Heart left ventricle (tissue), 13 donors: Measurements from ENCODE around the gene KRT81.

Experiments
- POLR2A ChIP-seq, 2 donors: fragments of 450-650 bp; IDR thresholded peaks; one replicate each; pipeline ENCODE4 v1.6.1; 2017; ENCODE audit warnings: antibody characterized with exemption in 2 of 2, mild to moderate bottlenecking in 2 of 2, moderate library complexity in 2 of 2
- TF ChIP-seq, protein P1 (sequence below), 12 donors: fragments of 200-600 bp; sonication (generic) in 4 of 12; IDR thresholded peaks; one replicate each; pipeline versions ENCODE4 v1.5.0 to v1.8.0; 2018 to 2022; ENCODE audit warnings: antibody characterized with exemption in 12 of 12, mild to moderate bottlenecking in 5 of 12
- donor health status: ischemic (EF 13 %, LVEDD 7.1; RV severe dilation, severe dysfunction).
- donor health status: DM: no; HTN: yes; CAD: no.
- donor health status: DM: no; HTN: no; CAD: no.
- donor health status: ischemic (EF 25% LVEDD 6.9; RV normal size, moderate dysfunction).
- donor health status: ischemic (EF 25% LVEDD 5.7; RV mildly dilated, moderate dysfunction).
- donor health status: ischemic (EF 35%, LVEDD 5.7; RV mildly dilated, moderate dysfunction).
- donor health status: nonischemic (EF 11% LVEDD 7.7; RV severe dilation, severe dysfunction).
- donor health status: DM: yes; HTN: yes; CAD: no.
- donor health status: PGD.
- donor health status: ischemic (EF 29% LVEDD 5.4; RV normal size, mild dysfunction).
- donor health status: nonischemic (EF 23%, LVEDD 6.1; RV moderate dilation, normal function).

DNA sequence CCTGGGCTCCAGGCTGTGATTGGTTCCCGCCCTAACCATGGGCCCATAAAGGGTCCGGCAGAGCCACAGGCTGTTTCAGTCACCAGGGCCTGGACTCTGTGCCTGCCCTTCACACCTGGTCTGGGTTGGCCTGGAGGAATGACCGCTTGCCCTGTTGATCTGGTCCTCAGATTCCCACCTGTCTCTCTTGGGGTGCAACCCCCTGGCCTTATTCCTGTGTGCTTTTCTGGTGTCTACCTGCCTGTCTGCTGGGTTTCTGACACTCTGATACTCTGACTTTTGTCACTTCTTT is 32.8 kb upstream of the KRT81 start:
- no peak for TF ChIP-seq POLR2A (IDR thresholded peaks at IDR 0.05)
- TF ChIP-seq, protein P1, sequence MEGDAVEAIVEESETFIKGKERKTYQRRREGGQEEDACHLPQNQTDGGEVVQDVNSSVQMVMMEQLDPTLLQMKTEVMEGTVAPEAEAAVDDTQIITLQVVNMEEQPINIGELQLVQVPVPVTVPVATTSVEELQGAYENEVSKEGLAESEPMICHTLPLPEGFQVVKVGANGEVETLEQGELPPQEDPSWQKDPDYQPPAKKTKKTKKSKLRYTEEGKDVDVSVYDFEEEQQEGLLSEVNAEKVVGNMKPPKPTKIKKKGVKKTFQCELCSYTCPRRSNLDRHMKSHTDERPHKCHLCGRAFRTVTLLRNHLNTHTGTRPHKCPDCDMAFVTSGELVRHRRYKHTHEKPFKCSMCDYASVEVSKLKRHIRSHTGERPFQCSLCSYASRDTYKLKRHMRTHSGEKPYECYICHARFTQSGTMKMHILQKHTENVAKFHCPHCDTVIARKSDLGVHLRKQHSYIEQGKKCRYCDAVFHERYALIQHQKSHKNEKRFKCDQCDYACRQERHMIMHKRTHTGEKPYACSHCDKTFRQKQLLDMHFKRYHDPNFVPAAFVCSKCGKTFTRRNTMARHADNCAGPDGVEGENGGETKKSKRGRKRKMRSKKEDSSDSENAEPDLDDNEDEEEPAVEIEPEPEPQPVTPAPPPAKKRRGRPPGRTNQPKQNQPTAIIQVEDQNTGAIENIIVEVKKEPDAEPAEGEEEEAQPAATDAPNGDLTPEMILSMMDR (IDR thresholded peaks at IDR 0.05) = no peak
